Mucosa of stomach (tissue), 1 donor: ENCODE measurements around the gene ANGPTL1.
A peak's percentile ranks its signal among the peaks of the same experiment; 100 is the strongest.

ENCODE experiments used
- H3K27me3 ChIP-seq: one replicate; pipeline ENCODE4 v1.7.0; 2013; ENCODE audit warnings: mild to moderate bottlenecking, low read length; ENCODE audit not compliant: control insufficient read depth, insufficient read depth
- H3K36me3 ChIP-seq: one replicate; pipeline ENCODE4 v1.7.0; 2013; ENCODE audit warnings: low read length; ENCODE audit not compliant: control insufficient read depth, insufficient read depth
- H3K4me1 ChIP-seq: one replicate; pipeline ENCODE4 v1.7.0; 2013; ENCODE audit warnings: mild to moderate bottlenecking, low read length; ENCODE audit not compliant: control insufficient read depth, insufficient read depth
- H3K4me3 ChIP-seq: one replicate; pipeline ENCODE4 v1.7.0; 2013; ENCODE audit warnings: low read length
- H3K9ac ChIP-seq: one replicate; pipeline ENCODE4 v1.7.0; 2013; ENCODE audit warnings: mild to moderate bottlenecking, low read length, moderate library complexity
- H3K9me3 ChIP-seq: one replicate; pipeline ENCODE4 v1.7.0; 2013; ENCODE audit warnings: mild to moderate bottlenecking, low read length, moderate library complexity; ENCODE audit not compliant: control insufficient read depth
- donor health status: Pancreatic carcinoma.

ANGPTL1 gene

GRCh38 chr1:178886551-178886950 lies 15.7 kb upstream of the ANGPTL1 start:
- Histone ChIP-seq H3K4me1 (no peaks in the 10 kb centered on the region), H3K27me3 (no peaks in the 10 kb centered on the region), H3K9me3 (no peaks in the 10 kb centered on the region), H3K9ac (no peak overlapping the region), H3K4me3 (no peak overlapping the region), H3K36me3 (no peaks in the 10 kb centered on the region)

GRCh38 chr1:178885869-178886268 lies 15.0 kb upstream of the ANGPTL1 start:
- Histone ChIP-seq H3K36me3 (no peaks in the 10 kb centered on the region), H3K4me1 (no peaks in the 10 kb centered on the region), H3K9me3 (no peaks in the 10 kb centered on the region), H3K27me3 (no peaks in the 10 kb centered on the region), H3K9ac (no peak overlapping the region), H3K4me3 (no peak overlapping the region)

- Histone ChIP-seq H3K27me3 (no peaks in the 10 kb centered on the region), H3K9me3 (no peaks in the 10 kb centered on the region), H3K4me3 (no peak overlapping the region), H3K9ac (no peak overlapping the region), H3K4me1 (no peaks in the 10 kb centered on the region), H3K36me3 (no peaks in the 10 kb centered on the region)
These were observed 11.1 kb upstream of the ANGPTL1 start for GRCh38 chr1:178881950-178882349.

- Histone ChIP-seq H3K4me1 (no peaks in the 10 kb centered on the region), H3K36me3 (no peaks in the 10 kb centered on the region), H3K9ac (no peak overlapping the region), H3K9me3 (no peaks in the 10 kb centered on the region), H3K27me3 (no peaks in the 10 kb centered on the region), H3K4me3 (no peak overlapping the region)
These were observed 7.0 kb upstream of the ANGPTL1 start for GRCh38 chr1:178877896-178878295.

GRCh38 chr1:178875936-178876335 lies 5.1 kb upstream of the ANGPTL1 start:
- Histone ChIP-seq H3K36me3 (no peaks in the 10 kb centered on the region), H3K4me3 (no peak overlapping the region), H3K9ac (no peak overlapping the region), H3K4me1 (peaks cover 13% of the 10 kb centered on the region), H3K27me3 (no peaks in the 10 kb centered on the region), H3K9me3 (no peaks in the 10 kb centered on the region)

GRCh38 chr1:178874966-178875365 lies 4.1 kb upstream of the ANGPTL1 start:
- H3K4me3 ChIP-seq = no peak overlapping the region
- no peaks in the 10 kb centered on the region for H3K27me3 ChIP-seq
- H3K9me3 ChIP-seq = no peaks in the 10 kb centered on the region
- peaks cover 16% of the 10 kb centered on the region for H3K4me1 ChIP-seq
- H3K9ac ChIP-seq = no peak overlapping the region
- H3K36me3 ChIP-seq = no peaks in the 10 kb centered on the region

GRCh38 chr1:178871551-178872320 lies 859 bp upstream of the ANGPTL1 start:
- no peak overlapping the region for H3K4me3 ChIP-seq
- H3K36me3 ChIP-seq = no peaks in the 10 kb centered on the region
- no peak overlapping the region for H3K9ac ChIP-seq
- no peaks in the 10 kb centered on the region for H3K9me3 ChIP-seq
- H3K27me3 ChIP-seq = no peaks in the 10 kb centered on the region
- peaks cover 23% of the 10 kb centered on the region for H3K4me1 ChIP-seq

- H3K4me3 ChIP-seq = no peak overlapping the region
- peak overlapping the region; percentile 10 for H3K9ac ChIP-seq
- H3K36me3 ChIP-seq = no peaks in the 10 kb centered on the region
- H3K9me3 ChIP-seq = no peaks in the 10 kb centered on the region
- H3K4me1 ChIP-seq = peaks cover 23% of the 10 kb centered on the region
- H3K27me3 ChIP-seq = no peaks in the 10 kb centered on the region
These were observed 656 bp downstream of the ANGPTL1 start for GRCh38 chr1:178870221-178870620.

GRCh38 chr1:178869119-178869697 lies 1.7 kb downstream of the ANGPTL1 start:
- Histone ChIP-seq H3K27me3 (no peaks in the 10 kb centered on the region), H3K9me3 (no peaks in the 10 kb centered on the region), H3K36me3 (no peaks in the 10 kb centered on the region), H3K4me3 (no peak overlapping the region), H3K9ac (no peak overlapping the region), H3K4me1 (peaks cover 23% of the 10 kb centered on the region)

GRCh38 chr1:178868706-178869105 lies 2.2 kb downstream of the ANGPTL1 start:
- Histone ChIP-seq H3K4me3 (no peak overlapping the region), H3K4me1 (peaks cover 23% of the 10 kb centered on the region), H3K27me3 (no peaks in the 10 kb centered on the region), H3K36me3 (no peaks in the 10 kb centered on the region), H3K9me3 (no peaks in the 10 kb centered on the region), H3K9ac (no peak overlapping the region)

GRCh38 chr1:178867670-178868069 lies 3.2 kb downstream of the ANGPTL1 start:
- Histone ChIP-seq H3K9me3 (no peaks in the 10 kb centered on the region), H3K4me3 (no peak overlapping the region), H3K4me1 (peaks cover 23% of the 10 kb centered on the region), H3K9ac (peak overlapping the region; percentile 26), H3K27me3 (no peaks in the 10 kb centered on the region), H3K36me3 (no peaks in the 10 kb centered on the region)

- no peaks in the 10 kb centered on the region for H3K9me3 ChIP-seq
- no peaks in the 10 kb centered on the region for H3K36me3 ChIP-seq
- H3K4me1 ChIP-seq = peaks cover 7% of the 10 kb centered on the region
- H3K4me3 ChIP-seq = no peak overlapping the region
- no peak overlapping the region for H3K9ac ChIP-seq
- H3K27me3 ChIP-seq = no peaks in the 10 kb centered on the region
These were observed 6.6 kb downstream of the ANGPTL1 start for GRCh38 chr1:178864326-178864725.
